Muscle of arm (tissue), 14 donors: ENCODE results near the gene DLG5. TPM values are rescaled to one million over a fixed set of nuclear protein-coding genes. Genes with fewer than 3 reads are reported as not detected.

Experiments
- DNase-seq: peaks from one replicate; pipeline ENCODE4 v3.0.0-alpha.2; 2013
- long read RNA-seq, 11 donors: transcript quantifications; one replicate each; lab custom pipeline, GENCODE V29; 2026
- polyA plus RNA-seq, 12 donors: library from polyadenylated mRNA; unstranded; fragments of 120-200 nt; gene quantifications; one replicate each; pipeline ENCODE4 v1.2.1, GENCODE V29; 2013; ENCODE audit not compliant: insufficient read length in 12 of 12

DLG5 gene, protein sequence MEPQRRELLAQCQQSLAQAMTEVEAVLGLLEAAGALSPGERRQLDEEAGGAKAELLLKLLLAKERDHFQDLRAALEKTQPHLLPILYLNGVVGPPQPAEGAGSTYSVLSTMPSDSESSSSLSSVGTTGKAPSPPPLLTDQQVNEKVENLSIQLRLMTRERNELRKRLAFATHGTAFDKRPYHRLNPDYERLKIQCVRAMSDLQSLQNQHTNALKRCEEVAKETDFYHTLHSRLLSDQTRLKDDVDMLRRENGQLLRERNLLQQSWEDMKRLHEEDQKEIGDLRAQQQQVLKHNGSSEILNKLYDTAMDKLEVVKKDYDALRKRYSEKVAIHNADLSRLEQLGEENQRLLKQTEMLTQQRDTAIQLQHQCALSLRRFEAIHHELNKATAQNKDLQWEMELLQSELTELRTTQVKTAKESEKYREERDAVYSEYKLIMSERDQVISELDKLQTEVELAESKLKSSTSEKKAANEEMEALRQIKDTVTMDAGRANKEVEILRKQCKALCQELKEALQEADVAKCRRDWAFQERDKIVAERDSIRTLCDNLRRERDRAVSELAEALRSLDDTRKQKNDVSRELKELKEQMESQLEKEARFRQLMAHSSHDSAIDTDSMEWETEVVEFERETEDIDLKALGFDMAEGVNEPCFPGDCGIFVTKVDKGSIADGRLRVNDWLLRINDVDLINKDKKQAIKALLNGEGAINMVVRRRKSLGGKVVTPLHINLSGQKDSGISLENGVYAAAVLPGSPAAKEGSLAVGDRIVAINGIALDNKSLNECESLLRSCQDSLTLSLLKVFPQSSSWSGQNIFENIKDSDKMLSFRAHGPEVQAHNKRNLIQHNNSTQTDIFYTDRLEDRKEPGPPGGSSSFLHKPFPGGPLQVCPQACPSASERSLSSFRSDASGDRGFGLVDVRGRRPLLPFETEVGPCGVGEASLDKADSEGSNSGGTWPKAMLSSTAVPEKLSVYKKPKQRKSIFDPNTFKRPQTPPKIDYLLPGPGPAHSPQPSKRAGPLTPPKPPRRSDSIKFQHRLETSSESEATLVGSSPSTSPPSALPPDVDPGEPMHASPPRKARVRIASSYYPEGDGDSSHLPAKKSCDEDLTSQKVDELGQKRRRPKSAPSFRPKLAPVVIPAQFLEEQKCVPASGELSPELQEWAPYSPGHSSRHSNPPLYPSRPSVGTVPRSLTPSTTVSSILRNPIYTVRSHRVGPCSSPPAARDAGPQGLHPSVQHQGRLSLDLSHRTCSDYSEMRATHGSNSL (N-terminal part only)
- polyA plus RNA-seq = 10 to 100 TPM in 11 of 12 donors, not detected in 1; 17.0 to 37.7 (median 23.5) TPM
- long read RNA-seq, donor 1, partial matches to known transcripts = 0 of 2 reads
- long read RNA-seq, donor 1, other reads (novel, unspliced or antisense) = 0 of 2 reads
- long read RNA-seq, donor 2, partial matches to known transcripts = 11,799 of 13,404 reads
- long read RNA-seq, donor 2, other reads (novel, unspliced or antisense) = 1,605 of 13,404 reads
- long read RNA-seq, donor 3 = 0 reads
- long read RNA-seq, donor 4 = 0 reads
- long read RNA-seq, donor 5 = 0 reads
- long read RNA-seq, donor 6 = 0 reads
- long read RNA-seq, donor 7, partial matches to known transcripts = 0 of 1 reads
- long read RNA-seq, donor 7, other reads (novel, unspliced or antisense) = 0 of 1 reads
- long read RNA-seq, donor 8 = 0 reads
- long read RNA-seq, donor 9 = 0 reads
- long read RNA-seq, donor 10 = 0 reads
- long read RNA-seq, donor 11 = 0 reads

DNA sequence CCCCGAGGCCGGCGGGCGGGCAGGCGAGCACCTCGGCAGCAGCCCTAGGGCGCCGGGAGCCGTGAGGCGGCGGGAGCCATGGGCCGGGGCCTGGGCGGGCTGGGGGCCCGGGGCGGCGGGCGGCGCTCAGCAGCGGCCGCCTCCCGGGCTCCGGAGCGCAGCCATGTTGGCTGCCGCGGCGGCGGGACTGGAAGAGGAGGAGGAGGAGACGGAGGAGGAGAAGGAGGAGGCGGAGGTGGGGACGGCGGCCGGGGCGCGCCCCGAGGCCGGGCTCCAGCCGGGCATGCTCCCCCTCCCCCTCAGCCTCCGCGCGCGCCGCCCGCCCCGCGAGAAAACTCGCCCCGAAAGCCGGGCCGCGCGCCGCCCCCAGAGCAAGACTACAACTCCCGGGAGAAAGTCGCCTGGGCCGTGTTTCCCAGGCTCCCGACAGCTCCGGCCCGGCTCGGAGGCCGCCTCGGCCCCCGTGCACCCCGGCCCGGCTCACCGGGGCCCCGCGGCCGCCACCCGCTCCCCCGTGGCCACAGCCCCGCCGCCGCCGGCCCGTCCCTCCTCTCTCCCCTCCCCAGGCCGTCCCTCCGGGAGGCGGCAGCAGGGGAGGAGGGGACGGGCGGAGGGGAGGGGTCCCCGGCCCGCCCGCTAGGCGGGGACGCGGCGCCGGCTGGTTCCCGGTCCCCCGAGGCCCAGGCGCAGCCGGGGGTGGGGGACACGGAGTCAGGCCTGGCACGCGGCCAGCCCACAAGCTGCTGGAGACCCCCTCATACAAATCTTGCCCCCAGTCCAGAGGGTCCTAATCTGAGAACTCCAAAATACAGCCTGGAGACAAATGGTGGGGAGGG is at the start of gene DLG5:
TSS of gene DLG5 (minus strand) at position 190 of the 836 bp plus-strand sequence. CDS start 235 bp downstream, outside the sequence.
- peak; percentile 70 for DNase-seq

DNA sequence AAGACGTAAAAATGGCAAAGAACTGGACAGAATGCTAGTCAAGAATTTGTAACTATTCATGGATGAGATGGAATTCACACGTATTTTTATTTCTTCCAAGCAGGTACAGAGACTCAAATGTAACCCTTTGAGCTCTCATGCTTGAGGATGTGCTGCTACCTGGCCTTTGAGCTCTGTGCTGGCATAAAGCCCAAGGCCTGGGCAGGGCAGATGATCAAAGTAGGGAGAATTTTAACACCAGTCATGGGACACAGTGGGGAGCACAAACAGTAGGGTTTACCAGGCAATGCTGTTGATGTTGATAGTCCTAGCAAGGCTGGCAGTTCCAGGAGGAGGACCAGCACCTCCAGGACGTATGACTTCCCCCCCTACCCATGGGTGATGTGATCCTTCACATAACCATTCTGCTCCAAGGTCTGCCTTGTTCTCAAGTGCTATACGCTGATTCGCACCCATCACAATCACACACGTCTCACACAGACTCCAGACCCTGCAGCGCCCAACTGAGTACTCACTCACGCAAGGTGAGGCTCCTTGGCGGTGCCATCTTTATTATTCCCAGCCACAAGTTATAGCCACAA is 48.6 kb upstream of the DLG5 start:
- no peak for DNase-seq

DNA sequence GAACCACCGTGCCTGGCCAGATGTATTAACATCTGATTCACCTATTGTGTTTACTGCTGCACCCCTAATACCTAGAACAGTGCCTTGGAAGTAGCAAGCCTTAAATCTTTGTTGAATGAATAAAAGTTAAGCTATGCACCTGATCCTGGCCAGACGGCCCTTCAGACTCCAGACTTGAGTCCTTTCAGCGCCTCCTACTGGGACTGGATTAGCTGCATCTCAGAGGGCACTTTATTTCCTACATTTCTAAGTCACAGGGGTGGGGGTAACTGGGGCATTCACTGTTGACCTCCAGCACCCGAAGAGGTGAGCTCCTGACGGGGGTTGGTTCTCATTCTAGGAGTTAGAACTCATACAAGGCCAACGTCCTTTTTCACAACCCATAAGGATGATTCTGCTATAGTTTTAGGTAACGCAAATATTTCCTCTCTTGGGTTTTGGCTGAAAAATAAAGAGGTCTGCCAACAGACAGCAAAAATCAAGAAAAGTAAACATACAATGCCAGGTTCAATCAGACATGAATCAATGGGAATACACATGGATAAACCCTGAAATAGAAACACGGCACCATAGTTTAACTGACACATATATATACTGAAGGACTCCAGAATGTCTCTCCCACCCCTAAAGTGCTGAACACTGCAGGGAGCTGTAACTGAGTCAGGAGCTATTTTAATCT is 48.0 kb upstream of the DLG5 start:
- DNase-seq = no peak

DNA sequence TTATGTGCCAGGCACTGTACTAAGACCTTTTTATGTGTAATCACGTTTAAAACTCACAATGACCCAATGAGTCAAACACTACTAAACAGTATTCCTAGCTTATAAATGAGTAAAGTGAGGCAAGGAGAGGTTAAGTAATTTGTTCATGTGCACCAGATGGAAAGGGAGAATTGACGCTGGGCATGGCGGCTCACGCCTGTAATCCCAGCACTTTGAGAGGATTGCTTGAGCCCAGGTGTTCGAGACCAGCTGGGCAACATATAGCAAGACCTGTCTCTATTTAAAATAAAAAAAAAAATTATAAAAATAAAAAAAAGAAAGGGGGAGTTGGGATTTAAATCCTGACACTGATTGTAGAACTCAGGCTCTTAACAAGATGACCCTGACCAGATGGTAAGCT is 46.7 kb upstream of the DLG5 start:
- DNase-seq = no peak

DNA sequence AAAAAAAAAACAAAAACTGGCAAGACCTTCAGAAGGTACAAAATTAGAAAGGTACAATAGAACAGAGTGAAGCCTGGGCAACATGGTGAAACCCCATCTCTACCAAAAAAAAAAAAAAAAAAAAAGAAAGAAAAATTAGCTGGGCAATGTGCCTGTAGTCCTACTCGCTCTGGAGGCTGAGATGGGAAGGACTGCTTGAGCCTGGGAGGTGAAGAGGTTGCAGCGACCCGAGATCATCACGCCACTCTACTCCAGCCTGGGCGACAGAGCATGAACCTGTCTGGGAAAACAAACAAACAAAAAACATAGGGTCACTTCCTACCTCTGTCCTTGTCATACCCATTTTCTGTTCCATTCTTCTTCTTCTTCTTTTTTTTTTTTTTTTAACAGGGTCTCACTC is 45.6 kb upstream of the DLG5 start:
- DNase-seq = no peak

DNA sequence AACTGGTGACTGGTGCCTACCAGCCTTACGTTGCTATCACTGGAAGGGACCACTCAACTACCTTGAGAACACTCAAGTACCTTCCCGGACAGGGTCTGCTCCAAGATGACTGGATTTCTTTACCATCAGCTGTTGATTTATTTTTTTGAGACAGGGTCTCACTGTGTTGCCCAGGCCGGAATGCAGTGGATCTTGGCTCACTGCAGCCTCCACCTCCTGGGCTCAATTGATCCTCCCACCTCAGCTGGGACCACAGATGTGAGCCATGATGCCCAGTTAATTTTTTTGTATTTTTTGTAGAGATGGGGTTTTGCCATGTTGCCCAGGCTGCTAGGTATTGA is 45.2 kb upstream of the DLG5 start:
- DNase-seq = no peak

DNA sequence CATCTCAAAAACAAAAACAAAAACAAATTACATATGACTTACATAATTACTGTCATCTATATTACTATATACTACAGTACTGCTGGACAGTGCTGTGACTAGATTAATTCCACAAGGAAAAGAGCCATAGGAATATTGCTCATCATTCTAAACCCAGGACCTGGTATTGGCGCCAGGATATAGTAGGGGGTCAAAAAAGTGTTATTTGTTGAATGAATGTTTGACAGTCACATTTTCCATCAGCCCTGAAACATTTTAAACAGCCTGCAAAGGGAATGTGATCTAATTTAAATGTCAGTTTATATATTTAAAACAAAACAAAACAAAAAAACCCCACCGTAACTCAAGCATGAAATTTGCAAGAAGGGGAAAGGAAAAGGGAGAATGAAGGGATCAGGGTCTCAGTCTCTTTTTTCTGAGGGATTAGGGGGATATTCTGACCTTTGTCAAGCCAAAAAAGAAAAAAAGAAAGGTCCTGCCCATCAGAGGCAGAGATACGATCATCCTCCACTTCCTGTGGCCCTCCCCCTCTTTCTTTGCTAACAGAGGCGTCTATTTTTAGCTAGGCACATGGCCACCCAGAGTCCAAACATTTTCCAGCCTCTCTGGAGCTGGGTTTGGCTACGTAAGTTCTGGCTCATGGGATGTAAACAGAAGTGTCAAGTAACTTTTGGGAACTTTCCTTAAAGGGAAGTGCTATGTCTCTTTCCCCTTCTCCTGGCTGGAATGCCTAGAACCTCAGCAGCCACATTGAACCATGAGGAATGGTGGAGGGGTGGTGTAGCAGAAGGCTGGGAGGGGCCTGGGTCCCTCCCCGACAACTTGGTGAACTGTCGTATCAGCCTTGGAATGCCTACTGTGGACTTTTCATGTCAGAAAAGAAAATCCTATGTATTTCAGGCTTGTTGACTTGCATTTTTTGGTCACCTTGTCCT is 44.6 kb upstream of the DLG5 start:
- peak; percentile 85 for DNase-seq

DNA sequence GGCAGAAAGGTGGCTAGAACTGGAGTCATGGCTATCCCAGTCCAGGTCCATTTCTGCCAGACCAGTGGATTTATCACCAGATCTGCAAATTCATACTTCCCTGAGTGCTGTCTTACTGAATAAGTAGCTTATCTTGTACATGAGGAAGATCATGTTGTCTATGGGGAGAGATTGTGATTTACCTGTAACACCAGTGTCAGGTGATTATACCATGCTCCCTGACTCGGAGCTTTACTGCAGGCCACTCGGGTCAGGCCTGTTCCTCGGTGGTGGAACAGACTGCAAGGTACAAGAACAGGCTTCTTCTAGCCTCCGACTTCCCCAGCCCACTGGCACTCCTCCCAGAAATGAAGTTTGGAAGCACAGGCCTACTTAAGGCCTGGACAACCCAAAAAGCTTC is 42.6 kb upstream of the DLG5 start:
- DNase-seq = peak; percentile 66

DNA sequence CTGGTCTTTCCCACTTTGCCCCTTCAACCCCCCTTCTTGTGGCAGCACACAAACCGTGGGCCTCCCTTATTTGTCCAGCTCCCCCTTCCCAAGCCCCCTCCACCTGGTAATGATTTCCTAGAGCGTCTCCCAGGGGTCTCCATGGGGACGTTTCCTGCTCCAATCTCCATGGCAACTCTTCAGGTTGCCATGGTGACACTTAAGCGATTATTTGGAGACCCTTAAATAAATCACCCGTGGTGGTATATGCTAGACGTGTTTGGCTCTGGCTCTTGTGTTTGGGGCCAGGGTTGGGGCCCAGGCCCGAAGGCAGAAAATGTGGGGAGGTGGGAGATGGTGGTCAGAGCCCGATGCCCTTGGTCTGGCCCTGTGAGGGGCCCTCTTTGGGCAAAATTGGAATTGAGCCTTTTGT is 41.1 kb upstream of the DLG5 start:
- peak; percentile 50 for DNase-seq

DNA sequence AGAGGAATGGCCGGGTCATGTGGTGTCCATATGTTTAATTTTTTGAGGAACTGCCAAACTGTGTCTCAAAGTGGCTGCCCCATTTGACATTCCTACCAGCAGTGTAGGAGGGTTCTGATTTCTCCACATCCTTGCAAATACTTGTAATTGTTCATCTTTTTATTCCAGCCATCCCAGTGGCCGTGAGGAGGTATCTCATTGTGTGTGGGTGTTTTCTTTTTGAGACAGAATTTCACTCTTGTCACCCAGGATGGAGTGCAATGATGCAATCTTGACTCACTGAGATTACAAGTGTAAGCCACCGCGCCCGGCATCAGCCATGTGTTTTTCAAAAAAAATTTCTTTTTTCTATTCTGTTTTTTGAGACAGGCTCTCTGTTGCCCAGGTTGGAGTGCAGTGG is 38.7 kb upstream of the DLG5 start:
- DNase-seq = no peak

DNA sequence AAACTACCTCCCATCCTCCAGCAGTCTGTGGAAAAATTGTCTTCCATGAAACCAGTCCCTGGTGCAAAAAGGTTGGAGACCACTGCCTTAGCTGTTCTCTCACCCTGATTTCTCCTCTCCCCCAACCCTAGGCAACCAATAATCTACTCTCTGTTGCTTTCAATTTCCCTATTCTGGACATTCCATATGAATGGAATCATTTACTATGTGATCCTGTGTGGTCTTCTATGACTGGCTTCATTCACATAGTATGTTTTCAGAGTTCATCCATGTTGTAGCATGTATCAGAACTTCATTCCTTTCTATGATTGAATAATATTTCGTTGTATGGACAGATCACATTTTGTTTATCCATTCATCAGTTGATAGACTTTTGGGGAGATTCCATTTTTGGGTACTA is 38.3 kb upstream of the DLG5 start:
- DNase-seq = no peak

DNA sequence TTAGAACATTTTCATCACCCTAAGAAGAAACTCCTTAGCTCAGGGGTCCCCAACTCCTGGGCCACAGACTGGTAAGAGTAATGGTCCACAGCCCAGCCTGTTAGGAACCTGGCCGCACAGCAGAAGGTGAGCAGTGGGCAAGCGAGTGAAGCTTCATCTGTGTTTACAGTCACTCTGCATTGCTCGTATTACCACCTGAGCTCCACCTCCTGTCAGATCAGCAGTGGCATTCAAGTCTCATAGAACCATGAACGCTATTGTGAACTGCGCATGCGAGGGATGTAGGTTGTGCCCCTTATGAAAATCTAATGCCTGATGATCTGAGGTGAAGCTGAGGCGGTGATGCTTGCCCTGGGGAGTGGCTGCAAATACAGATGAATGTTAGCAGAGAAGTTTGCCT is 37.3 kb upstream of the DLG5 start:
- no peak for DNase-seq

DNA sequence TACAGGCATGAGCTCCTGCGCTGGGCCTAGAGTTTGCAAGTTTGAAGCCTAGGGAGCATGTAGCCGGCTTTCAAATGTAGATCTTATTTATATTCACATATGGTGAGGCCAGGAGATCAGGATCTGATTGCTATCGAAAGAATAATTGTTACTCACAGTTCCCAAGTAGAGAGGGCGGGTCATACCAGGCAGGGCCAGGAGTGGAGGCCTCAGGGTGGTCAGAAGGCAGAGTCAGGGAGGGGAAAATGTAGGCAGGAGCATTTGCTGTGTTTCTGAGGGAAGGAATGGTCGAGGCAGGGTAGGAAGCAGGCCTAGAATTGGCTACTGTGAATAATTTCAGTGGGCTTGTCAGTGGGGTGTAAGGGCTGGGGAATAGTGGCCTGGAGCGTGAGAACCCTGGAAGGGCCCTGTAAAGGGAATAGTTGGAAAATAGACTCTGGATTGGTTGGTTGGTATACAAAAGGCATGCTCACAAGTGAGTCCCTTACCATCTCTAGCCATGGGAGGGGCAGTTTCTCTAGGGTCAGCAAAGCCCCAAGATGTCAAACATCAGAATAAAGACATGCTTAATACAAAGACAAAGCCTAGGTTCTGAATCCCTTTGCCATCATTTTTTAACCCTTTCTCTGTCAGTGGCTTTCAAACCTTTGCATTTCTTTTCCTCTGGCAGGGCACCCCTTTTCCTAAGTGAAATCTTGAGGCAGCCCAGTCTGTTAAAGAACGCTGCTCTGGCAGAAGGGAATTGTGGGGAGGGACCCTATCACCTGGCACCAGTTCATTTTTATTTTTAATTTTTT is 36.0 kb upstream of the DLG5 start:
- no peak for DNase-seq

DNA sequence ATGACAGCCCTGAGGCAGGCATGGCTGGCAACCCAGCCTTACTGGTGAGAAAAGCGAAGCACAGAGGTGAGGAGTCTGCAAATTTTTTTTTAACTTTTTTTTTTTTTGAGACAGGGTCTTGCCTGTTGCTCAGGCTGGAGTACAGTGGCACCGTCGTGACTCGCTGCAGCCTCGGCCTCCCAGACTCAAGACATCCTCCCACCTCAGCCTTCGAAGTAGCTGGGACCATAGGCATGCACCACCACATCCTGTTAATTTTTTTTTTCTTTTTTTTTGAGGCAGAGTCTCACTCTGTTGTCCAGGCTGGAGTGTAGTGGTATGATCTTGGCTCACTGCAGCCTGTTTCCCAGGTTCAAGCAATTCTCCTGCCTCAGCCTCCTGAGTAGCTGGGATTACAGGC is 35.1 kb upstream of the DLG5 start:
- no peak for DNase-seq

DNA sequence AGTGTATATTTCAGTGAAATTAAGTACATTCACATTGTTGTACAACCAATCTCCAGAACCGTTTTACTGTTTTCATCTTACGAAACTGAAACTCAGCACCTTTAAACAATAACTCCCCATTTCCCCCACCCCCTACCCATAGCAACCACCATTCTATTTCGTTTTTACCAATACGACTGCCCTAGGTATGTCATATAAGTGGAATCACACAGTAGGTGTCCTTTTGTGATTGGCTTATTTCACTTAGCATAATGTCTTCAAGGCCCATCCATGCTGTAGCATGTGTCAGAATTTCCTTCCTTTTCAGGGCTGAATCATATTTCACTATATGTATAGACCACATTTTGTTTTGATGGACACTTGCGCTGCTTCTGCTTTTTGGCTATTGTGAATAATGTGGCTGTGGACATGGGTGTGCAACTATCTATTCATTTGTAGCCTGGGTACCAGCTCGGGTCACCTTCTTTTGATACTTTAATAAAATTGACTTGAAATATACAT is 34.3 kb upstream of the DLG5 start:
- DNase-seq = no peak

DNA sequence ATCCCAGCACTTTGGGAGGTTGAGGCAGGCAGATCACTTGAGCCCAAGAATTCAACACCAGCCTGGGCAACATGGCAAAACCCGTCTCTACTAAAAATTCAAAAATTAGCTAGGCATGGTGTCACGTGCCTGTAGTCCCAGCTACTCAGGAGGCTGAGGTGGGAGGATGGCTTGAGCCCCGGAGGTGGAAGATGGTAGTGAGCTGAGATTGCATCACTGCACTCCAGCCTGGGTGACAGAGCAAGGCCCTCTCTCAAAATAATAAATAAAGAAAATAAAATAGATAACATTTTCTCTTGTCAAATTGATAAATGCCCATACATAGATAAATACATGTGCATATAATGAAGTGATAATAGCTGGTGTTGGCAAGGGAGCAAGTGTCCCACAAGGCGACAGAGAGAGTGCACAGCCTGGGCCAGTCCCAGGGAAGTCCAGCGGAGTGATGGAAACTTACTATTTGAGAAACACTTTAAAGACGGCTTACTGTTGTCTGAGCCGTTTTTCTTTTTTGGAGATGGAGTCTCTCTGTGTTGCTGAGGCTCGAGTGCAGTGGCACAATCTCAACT is 33.4 kb upstream of the DLG5 start:
- no peak for DNase-seq

DNA sequence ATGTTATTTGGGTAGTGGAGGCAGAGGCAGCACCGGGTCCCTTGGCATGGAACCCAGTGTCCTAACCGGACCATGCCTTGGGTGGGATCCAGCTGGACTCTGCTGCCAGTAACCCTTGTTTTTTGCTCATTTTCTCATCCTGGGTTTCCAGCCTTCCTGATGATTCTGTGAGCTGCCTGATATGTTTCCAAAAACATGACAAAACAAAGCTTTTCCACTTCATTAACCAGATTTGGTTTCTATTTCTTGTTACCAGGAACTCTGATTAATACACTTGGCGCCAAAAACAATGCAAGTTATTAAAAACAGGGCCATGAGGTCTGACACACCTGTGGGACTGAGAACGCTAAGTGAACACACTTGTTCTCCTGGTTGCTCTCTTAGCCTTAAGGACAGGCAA is 32.8 kb upstream of the DLG5 start:
- no peak for DNase-seq
